ENCODE data around the gene KCTD16. TPM values are rescaled to one million over a fixed set of nuclear protein-coding genes. Genes with fewer than 3 reads are reported as not detected.

The KCTD16 gene
- total and polyA plus RNA-seq, 2 experiments from 2014 or later, result 0.02 to 0.76 TPM

GRCh38 chr5:144433140-144433822 is 262.6 kb downstream of the KCTD16 start (continued):
- TF ChIP-seq ZNF462 (CRISPR knock-in tag; IDR thresholded peaks at IDR 0.05), result no peak
- no peak for TF ChIP-seq EZH2phosphoT487 (IDR thresholded peaks at IDR 0.05; ENCODE audit: unreplicated experiment)
- no peak for TF ChIP-seq POLR2AphosphoS5 (IDR thresholded peaks at IDR 0.05; ENCODE audit: low read depth)

- Histone ChIP-seq H3F3A (replicated peaks; ENCODE audit: low read depth) (no peaks in the 10 kb centered on the region), H4K20me1 (replicated peaks; ENCODE audit: insufficient read depth) (no peaks in the 10 kb centered on the region), H2AFZ (no peak overlapping the region), H3K36me3 (ENCODE audit: insufficient read depth) (no peaks in the 10 kb centered on the region), H3K79me2 (replicated peaks; ENCODE audit: insufficient read depth) (no peaks in the 10 kb centered on the region), H3K4me1 (ENCODE audit: insufficient read depth) (no peaks in the 10 kb centered on the region), H3K4me2 (no peak overlapping the region), H3K27me3 (ENCODE audit: insufficient read depth) (no peaks in the 10 kb centered on the region), H3K27ac (ENCODE audit: low read depth) (no peak overlapping the region), H3K9me2 (ENCODE audit: insufficient read depth) (no peaks in the 10 kb centered on the region), H3K4me3 (no peak overlapping the region)
- H3K36me3 Mint-ChIP-seq (ENCODE audit: low read depth), result no peaks in the 10 kb centered on the region
- no peaks in the 10 kb centered on the region for H3K9me3 Mint-ChIP-seq
- no peak for ATAC-seq
- no peak overlapping the region for H3K27ac Mint-ChIP-seq
- DNase-seq (ENCODE audit: low spot score), result no peak
- no peak overlapping the region for H3K4me3 Mint-ChIP-seq
- no peak for TF ChIP-seq ZNF331 (CRISPR knock-in tag; IDR thresholded peaks at IDR 0.05; ENCODE audit: low read depth)
- no peak for TF ChIP-seq STAT1 (IDR thresholded peaks at IDR 0.05; ENCODE audit: unreplicated experiment)
- no peak for TF ChIP-seq POLR2AphosphoS5 (IDR thresholded peaks at IDR 0.05; ENCODE audit: low read depth)
- TF ChIP-seq CREB1 (CRISPR knock-in tag; IDR thresholded peaks at IDR 0.05; ENCODE audit: low read depth), result no peak
- H3K4me1 Mint-ChIP-seq, result peaks cover 3% of the 10 kb centered on the region; the same call in 1 of the 3 replicates
- peaks cover 3% of the 10 kb centered on the region for H3K27me3 Mint-ChIP-seq (ENCODE audit: insufficient read depth, low read depth, poor library complexity)
These were observed 263.2 kb downstream of the KCTD16 start for GRCh38 chr5:144433893-144434292.
